Non-pigmented ciliary epithelial cell (primary cell): ENCODE results near the gene TLE3.
A peak's percentile ranks its signal among the peaks of the same experiment; 100 is the strongest.

Experiments used
- DNase-seq: peaks from one replicate; pipeline ENCODE4 v3.0.0-alpha.2; 2010; ENCODE audit warnings: low read depth

The TLE3 gene

GRCh38 chr15:70082281-70082900 is 15.3 kb downstream of the TLE3 start:
- DNase-seq: no peak

- no peak for DNase-seq
These were observed 16.1 kb downstream of the TLE3 start for GRCh38 chr15:70081612-70082011.

GRCh38 chr15:70080347-70080746 is 17.4 kb downstream of the TLE3 start:
- DNase-seq: no peak

- no peak for DNase-seq
These were observed 17.8 kb downstream of the TLE3 start for GRCh38 chr15:70079888-70080287.

GRCh38 chr15:70078578-70079417 is 18.9 kb downstream of the TLE3 start:
- no peak for DNase-seq

- DNase-seq: no peak
These were observed 20.2 kb downstream of the TLE3 start for GRCh38 chr15:70077188-70078147.

GRCh38 chr15:70074380-70074779 is 23.3 kb downstream of the TLE3 start:
- no peak for DNase-seq

GRCh38 chr15:70072479-70072878 is 25.2 kb downstream of the TLE3 start:
- DNase-seq: no peak

GRCh38 chr15:70071799-70072198 is 25.9 kb downstream of the TLE3 start:
- DNase-seq: no peak

GRCh38 chr15:70069716-70070115 is 28.0 kb downstream of the TLE3 start:
- DNase-seq: no peak

GRCh38 chr15:70068783-70069565 is 28.7 kb downstream of the TLE3 start:
- DNase-seq: no peak

GRCh38 chr15:70067681-70068080 is 30.0 kb downstream of the TLE3 start:
- no peak for DNase-seq

- no peak for DNase-seq
These were observed 30.7 kb downstream of the TLE3 start for GRCh38 chr15:70067011-70067410.

- no peak for DNase-seq
These were observed 31.3 kb downstream of the TLE3 start for GRCh38 chr15:70066447-70066846.

- DNase-seq: no peak
These were observed 31.7 kb downstream of the TLE3 start for GRCh38 chr15:70066004-70066403.

- DNase-seq: no peak
These were observed 32.6 kb downstream of the TLE3 start for GRCh38 chr15:70065006-70065722.

- DNase-seq: no peak
These were observed 33.3 kb downstream of the TLE3 start for GRCh38 chr15:70064441-70064840.

GRCh38 chr15:70063980-70064379 is 33.7 kb downstream of the TLE3 start:
- DNase-seq: no peak

- DNase-seq: no peak
These were observed 34.3 kb downstream of the TLE3 start for GRCh38 chr15:70063261-70063925.

- peak; percentile 71 for DNase-seq
These were observed 35.3 kb downstream of the TLE3 start for GRCh38 chr15:70062321-70062956.
